Uterus (tissue), 2 donors: Measurements from ENCODE around the gene CTIF.

Experiments used
- POLR2A ChIP-seq, 2 donors: fragments of 450-650 bp; IDR thresholded peaks; one replicate each; pipeline ENCODE4 v1.6.1; 2016; ENCODE audit warnings: antibody characterized with exemption in 2 of 2, mild to moderate bottlenecking in 1 of 2, moderate library complexity in 1 of 2
- TF ChIP-seq, protein P1 (sequence below), 4 experiments: fragments of 200-600 bp in 2 of 4; fragments of 450-650 bp in 2 of 4; sonication (generic) in 2 of 4; IDR thresholded peaks; one replicate each; pipeline ENCODE4 v1.5.1; 2016 to 2019; ENCODE audit warnings: antibody characterized with exemption in 4 of 4, mild to moderate bottlenecking in 2 of 4, moderate library complexity in 1 of 4

DNA sequence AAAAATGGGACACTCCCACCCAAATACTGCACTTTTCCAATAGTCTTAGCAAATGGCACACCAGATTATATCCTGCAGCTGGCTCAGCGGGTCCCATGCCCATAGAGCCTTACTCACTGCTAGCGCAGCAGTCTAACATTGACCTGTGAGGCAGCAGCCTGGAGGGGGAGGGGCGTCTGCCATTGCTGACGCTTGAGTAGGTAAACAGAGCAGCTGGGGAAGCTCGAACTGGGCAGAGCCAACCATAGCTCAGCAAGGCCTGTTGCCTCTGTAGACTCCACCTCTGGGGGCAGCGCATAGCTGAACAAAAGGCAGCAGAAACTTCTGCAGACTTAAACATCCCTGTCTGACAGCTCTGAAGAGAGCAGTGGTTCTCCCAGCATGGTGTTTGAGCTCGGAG lies 110.4 kb downstream of the CTIF start:
- TF ChIP-seq, protein P1, sequence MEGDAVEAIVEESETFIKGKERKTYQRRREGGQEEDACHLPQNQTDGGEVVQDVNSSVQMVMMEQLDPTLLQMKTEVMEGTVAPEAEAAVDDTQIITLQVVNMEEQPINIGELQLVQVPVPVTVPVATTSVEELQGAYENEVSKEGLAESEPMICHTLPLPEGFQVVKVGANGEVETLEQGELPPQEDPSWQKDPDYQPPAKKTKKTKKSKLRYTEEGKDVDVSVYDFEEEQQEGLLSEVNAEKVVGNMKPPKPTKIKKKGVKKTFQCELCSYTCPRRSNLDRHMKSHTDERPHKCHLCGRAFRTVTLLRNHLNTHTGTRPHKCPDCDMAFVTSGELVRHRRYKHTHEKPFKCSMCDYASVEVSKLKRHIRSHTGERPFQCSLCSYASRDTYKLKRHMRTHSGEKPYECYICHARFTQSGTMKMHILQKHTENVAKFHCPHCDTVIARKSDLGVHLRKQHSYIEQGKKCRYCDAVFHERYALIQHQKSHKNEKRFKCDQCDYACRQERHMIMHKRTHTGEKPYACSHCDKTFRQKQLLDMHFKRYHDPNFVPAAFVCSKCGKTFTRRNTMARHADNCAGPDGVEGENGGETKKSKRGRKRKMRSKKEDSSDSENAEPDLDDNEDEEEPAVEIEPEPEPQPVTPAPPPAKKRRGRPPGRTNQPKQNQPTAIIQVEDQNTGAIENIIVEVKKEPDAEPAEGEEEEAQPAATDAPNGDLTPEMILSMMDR (IDR thresholded peaks at IDR 0.05) = no peak
- no peak for TF ChIP-seq POLR2A (IDR thresholded peaks at IDR 0.05)
